SKM-1 treated with dmso at 0.1 percent for 144 hours (cell line): ENCODE measurements around the gene RUNDC1.
A peak's percentile ranks its signal among the peaks of the same experiment; 100 is the strongest.
"Not testable (repeated sequence)": the region's sequence is repeated elsewhere in the genome, so short reads cannot be mapped to it uniquely, and the experiment has no call there.

Source experiments
- DNase-seq: peaks from one replicate; lab custom pipeline; 2025; ENCODE audit not compliant: unreplicated experiment; lab: John Stamatoyannopoulos, UW

Gene RUNDC1

DNA sequence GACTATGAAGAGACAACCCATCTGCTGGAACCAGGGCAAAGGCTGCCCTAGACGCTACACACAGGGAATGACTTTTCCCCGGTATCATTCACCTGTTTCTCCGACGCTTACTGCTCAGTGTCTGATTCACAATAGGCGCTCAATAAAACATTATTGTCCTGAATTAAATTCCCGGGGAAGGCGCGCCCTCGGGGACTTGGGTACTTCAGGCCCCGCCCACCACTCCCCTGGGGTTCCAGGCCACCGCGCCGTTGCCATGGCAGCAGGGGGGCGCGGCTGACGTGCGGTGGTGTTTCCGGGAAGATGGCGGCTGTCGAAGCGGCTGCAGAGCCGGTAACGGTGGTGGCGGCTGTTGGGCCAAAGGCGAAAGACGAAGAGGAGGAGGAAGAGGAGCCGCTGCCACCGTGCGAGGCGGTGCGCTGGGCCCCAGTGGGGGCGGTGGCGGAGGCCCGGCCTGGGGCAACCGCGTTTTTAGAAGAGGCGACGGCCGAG lies at the start of gene RUNDC1:
Gene RUNDC1, plus strand, starts transcription at position 292 of the 492 bp plus-strand sequence. Its CDS starts 12 bp downstream, at position 304.
- DNase-seq: peak; percentile 74

DNA sequence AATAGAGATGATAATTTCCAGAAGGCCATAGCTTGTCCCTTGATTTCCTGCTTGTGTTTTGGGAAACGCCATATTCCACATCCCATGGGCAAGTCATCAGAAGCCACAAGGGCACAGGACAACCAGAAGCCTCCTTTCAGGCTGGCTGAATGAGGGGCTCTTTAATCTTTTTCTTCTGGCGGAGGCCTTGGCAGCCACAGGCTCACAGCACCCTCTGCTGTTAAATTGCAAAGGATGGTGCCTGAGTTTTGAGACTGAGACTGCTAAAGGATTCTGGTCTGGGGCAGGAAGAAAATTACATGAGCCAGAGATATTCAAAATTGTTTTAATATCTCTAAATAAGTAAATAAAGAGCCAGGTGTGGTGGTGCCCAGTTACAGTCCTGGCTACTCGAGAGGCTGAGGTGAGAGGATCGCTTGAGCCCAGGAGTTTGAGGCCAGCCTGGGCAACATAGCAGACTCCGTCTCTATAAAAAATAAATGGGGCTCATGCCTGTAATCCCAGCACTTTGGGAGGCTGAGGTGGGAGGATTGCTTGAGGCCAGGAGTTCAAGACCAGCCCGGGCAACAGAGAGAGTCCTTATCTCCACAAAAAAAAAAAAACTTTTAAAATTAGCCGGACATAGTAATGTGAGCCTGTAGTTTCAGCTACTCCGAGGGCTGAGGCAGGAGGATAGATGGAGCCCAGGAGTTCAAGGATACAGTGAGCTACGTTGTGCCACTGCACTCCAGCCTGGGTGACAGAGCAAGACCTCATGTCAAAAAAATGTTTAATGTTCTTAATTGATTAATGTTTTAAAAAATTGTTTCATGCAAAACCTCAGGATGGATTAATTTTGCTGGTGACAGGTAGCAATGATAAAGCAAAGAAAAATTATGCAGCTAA lies 42.4 kb upstream of the RUNDC1 start:
- peak; percentile 35 for DNase-seq

DNA sequence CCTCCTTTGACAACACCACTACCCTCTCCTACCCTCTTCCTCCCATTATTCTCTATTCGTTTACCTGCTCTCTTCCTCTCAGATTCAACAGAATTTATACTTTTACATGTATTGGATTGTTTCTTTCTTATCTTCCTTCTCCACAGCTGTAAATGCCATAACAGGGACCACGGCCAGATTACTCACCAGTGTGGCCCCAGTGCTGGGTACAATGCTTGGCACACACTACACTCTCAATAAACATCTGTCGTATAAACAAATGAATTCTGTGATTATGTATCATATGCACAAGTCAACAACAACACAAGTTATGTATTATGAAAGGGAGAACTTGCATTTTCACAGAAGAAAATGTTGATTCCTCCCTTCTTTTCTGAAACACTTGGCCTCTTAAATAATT lies 36.2 kb upstream of the RUNDC1 start:
- DNase-seq: no peak

DNA sequence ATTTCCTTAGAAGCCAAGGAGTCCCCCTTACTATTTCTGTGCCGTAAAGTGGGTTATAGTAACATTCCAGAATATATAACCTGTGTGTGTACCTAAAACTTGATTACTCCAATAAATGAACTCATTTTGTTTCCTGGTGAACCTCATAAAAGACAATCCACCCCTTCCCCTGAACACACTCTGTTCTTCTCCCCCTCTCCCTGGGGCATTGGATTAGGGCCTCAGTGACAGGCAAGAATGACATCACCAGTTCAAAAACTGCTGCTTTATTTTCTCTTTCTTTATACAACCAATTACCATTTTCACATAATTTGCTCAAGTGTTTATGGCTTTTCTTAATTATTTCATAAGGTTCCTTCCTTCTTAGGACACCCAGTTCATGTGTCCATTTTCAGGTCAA lies 33.6 kb upstream of the RUNDC1 start:
- no peak for DNase-seq

DNA sequence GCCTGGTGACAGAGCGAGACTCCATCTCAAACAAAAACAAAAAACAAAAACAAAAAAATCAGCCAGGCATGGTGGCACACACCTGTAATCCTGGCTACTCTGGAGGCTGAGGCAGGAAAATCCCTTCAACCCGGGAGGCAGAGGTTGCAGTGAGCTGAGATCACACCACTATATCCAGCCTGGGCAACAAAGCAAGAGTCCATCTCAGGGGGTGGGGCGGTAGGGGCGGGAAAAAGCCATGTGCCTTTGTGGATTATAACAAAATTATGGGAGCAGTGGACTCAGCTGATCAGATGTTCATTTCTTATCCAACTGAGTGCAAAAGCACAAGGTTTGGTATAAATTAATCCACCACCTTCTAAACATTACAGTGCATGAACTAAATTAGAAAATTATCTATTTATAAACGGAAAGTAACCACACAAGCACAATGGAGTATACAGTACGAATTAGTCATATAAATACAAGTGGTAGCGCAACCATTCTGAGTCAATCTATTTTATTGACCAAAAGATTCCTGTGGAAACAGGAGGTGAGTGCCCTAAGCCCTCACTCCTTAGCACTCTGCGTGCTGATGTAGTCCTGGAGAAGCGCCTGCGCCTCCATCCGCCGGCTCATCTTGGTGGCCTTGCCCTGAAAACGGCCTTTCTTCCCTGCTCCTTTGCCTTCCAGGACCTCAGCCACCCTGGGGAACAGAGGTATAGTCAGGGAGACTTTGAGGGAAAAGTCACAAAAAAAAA lies 30.2 kb upstream of the RUNDC1 start:
- no peak for DNase-seq

DNA sequence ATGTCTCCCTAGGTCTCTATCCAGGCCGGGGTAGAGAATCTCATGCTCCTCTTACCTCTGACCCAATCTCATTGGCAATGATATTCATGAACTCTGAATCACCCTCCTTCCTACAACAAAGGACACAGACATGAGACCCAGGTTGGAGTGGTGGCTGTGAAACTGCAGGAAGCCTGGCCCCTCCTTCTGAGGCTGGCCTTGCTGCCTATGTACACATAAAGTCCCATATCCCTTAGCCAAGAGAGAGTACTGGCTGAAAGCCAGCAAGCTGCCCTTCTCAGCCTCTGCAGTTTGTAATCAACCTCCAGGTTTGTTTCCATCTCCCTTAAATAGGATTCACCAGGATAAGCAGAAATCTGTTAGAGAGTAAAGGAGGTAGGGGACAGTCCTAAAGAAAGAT lies 26.7 kb upstream of the RUNDC1 start:
- DNase-seq: no peak

DNA sequence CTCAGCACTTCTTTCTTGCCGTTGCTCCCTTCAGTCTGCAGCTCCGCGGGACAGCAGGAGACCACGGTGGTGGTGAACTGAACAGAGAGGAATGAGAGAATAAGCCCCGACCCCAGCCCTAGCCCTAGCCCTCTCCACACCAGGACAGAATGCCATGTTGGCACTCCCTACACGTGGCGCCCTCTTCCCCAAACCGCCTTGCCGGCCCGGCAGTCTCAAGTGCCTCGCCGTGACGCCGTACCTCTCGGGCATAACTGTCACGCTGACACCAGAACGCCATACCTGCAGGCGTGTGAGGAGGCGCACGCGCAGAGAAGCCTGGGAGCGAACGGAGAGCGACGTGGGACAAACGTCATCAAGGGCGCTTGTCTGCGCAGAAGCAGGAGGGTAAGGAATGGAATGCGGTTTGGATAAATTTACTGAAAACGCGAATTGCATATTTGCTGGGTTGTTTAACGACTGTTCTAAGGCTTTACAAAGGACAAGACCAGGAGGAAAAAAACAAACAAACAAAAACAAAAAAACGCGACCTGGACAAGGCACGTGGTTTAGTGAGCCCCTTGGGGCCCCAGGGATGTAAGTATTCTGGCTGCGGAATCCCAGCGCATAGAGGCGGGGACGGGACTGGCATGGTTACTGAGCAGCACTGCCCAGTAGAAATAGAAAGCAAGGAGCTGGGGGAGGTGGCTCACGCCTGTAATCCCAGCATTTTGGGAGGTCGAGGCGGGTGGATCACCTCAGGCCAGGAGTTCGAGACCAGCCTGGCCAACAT lies 16.0 kb upstream of the RUNDC1 start, which contains the start of gene AARSD1:
Gene AARSD1, minus strand, starts transcription at position 294 of the 772 bp plus-strand sequence. Its CDS starts 14 bp downstream, at position 280.
- DNase-seq: peak; percentile 84

DNA sequence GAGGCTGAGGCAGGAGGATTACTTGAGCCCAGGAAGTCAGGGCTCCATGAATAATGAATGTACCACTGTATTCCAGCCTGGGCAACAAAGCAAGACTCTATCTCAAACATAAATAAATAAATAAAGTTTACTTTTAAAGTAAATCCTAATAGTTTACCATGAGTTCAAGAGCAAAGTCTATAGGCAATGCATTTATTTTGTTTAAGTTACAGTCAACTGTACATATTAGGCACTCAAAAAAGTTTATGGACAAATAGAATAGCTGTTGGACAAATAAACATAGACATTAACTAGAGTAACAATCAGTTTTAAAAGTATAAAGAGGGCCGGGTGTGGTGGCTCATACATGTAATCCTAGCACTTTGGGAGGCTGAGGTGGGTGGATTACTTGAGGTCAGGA lies 12.4 kb upstream of the RUNDC1 start:
- DNase-seq: no peak

DNA sequence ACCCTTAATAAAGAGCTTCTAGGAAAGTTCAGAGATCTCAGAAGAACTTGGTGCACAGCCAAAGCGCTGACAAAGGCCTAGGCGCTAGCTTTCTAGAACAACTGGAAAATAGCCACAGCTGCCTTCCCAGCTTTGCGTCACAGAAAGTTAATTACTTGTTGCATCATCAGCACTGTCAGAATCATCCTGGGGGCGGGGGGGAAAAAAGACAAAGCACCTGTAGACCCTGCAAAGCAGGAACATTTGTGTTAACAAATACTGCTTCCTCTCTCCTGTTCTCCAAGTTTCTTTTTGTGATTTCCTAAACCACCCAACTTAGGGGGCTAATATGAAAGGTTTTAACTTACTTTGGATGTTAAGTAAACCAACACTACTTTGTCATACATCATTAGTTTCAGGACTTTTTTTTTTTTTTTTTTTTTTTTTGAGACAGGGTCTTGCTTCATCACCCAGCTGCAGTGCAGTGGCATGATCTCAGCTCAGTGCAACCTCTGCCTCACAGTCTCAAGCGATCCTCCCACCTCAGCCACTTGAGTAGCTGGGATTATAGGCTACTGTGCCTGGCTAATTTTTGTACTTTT lies 11.3 kb upstream of the RUNDC1 start:
- peak; percentile 30 for DNase-seq

DNA sequence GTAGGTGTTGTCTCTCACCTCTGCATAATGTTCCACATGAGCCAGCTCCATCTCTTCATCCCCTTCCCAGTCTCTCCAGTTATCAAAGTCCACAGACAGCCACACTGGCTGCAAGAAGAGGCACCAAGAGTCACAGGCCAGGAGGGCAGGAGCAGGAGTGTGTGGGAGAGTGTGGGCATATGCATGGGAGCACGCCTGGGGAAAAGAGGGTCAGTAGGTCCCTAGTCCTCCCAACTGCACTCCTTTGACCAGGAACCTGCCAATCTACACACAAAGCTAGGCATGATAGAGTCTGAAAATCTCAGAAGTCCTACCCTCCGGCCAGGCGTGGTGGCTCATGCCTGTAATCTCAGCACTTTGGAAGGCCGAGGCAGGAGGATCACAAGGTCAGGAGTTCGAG lies 8.8 kb upstream of the RUNDC1 start:
- DNase-seq: no peak

DNA sequence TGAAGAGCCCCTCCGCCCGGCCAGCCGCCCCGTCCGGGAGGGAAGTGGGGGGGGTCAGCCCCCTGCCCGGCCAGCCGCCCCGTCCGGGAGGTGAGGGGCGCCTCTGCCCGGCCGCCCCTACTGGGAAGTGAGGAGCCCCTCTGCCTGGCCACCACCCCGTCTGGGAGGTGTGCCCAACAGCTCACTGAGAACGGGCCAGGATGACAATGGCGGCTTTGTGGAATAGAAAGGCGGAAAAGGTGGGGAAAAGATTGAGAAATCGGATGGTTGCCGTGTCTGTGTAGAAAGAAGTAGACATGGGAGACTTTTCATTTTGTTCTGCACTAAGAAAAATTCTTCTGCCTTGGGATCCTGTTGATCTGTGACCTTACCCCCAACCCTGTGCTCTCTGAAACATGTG lies 7.0 kb upstream of the RUNDC1 start:
- not testable (repeated sequence) for DNase-seq

DNA sequence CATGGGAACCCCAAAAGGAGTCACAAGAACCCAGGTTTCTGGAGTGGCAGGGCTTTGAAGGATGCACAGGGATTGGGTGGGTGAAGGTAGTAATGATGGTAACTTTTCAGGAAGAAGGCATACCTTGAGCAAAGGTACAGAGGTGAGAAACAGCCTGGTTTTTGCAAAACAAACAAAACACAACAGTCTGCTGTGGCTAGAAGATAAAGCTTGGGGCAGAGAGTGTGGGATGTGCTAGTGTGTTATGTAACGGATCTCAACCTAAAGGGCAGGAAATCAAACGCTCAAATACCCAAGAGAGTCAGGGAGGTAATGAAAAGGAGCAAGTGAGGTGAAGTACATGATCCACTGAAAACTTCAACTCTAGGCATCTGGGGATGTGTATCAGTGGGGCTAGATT lies 5.1 kb upstream of the RUNDC1 start:
- DNase-seq: no peak

DNA sequence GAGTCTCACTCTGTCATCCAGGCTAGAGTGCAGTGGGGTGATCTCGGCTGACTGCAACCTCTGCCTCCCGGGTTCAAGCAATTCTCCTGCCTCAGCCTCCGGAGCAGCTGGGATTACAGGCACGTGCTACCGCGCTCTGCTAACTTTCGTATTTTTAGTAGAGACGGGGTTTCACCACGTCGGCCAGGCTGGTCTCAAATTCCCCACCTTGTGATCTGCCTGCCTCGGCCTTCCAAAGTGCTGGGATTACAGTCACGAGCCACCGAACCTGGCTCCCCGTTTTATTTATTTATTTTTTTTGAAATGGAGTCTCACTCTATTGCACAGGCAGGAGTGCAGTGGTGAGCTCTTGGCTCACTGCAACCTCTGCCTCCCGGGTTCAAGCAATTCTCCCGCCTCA lies 4.7 kb upstream of the RUNDC1 start:
- DNase-seq: not testable (repeated sequence)

DNA sequence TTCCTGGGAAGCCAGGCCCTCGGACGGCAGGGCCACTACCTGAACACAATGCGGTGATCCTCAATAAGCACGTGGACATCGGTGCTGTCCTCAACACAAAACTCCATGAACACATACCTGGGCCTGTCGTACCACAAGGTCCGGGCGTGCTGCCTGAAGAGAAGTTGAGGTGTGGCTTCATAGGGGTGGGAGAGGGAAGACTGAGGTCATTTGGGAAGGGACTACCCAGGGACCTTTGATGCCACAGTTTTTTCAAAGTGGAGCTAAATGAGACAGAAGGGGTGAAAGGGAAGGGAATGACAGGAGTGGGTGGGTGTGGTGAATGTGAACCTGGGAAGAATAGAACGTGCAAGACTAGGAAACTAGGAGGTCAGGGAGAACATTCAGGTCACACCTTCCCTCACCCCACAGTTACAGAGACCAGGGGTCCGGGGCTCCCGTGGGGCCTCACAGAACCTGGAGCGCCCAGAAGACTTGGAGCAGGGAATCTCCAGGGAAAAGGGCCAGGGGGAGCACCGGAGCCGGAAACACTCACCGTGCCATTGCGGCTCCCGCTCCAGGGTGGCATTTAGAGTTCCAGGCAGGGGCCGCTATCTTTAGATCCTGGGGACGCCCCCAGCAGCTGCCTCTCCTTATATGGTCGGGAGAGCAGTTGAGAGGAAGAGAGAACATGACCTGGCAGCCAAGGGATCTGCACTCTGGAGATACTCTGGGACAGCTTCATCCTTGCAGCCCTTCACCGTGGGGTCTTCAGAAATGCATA lies 673 bp upstream of the RUNDC1 start, which contains the start of gene PTGES3L:
Gene PTGES3L, minus strand, starts transcription at position 570 of the 763 bp plus-strand sequence. Its CDS starts 27 bp downstream, at position 543.
- DNase-seq: no peak

DNA sequence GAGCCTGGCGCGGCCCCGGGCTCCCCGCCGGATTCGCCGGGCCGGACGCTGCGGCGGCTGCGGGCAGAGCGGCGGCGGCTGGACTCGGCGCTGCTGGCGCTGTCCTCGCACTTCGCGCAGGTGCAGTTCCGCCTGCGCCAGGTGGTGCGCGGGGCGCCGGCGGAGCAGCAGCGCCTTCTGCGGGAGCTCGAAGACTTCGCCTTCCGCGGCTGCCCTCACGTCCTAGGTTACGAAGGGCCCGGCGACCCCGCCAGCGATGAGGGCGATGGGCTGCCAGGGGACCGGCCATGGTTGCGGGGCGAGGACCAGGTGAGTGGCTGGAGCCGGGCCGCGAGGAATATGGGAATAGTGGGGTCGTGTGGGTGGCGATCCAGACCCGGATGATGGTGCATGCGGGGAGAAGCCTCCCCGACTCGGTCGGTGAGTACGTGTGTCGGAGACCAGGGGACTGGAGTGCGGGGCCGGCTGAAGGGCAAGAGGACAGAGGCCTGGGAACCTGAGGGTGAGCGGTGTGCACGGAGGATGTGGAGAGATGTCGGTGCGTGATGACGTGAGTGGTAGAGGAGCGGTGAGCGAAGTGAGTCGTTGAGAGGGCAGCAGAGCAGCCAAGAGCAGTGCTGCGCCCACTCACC lies 517 bp downstream of the RUNDC1 start:
- peak; percentile 42 for DNase-seq

DNA sequence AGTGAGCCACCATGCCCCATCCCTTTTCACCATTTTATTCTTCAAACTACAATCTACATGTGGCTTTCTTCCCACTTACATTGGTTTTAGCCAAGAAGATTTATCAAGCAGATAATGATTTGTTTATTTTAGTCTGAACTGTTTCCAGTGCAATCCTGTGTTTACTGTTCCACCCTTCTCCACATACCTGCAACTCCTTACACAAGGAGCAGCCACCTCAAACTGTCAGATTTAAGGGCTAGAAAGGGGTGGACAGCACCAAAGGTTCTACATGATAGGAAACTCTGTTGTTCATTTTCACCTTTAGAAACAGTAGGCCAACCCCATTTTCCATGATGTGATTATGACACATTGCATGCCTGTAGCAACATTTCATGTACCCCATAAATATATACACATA lies 1.9 kb downstream of the RUNDC1 start:
- DNase-seq: no peak

DNA sequence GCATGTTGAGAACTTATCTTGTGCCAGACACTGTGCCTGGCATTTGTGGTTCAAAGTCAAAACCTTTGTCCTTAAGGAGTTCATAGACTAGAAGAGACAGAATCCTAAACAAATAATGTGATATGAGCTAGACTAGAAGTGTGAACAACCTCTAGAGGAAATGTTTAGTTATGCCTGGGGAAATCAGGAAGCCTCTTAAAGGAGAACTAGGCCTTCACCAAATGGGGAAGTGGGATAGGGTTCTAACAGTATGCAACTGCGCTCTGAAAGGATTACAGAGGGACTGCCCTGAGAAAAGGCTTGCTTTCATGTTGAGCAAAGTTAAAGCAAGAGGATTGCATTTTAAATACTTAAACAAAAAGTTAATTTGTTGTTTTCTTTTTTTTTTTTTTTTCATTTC lies 4.9 kb downstream of the RUNDC1 start:
- DNase-seq: peak; percentile 97

DNA sequence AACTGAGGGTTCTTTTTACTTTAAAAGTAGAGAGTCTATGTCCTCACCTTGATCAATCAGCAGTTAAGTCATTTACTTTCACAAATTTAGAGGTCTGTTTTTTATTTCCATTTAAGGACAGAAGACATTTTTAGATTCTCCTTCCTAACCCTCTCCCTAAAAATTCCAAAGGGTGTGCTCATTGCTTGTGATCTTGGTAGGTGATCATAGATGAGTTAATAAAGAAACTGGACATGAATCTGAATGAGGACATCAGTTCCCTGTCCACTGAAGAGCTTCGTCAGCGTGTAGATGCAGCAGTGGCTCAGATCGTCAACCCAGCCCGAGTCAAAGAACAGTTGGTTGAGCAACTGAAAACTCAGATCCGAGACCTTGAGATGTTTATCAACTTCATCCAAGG lies 8.8 kb downstream of the RUNDC1 start:
- no peak for DNase-seq
